HEK293 (cell line): ENCODE results near the gene EPB41L5.
A peak's percentile ranks its signal among the peaks of the same experiment; 100 is the strongest.

Source experiments
- BCL11A ChIP-seq: fragments of 450-650 bp; formaldehyde crosslinking; IDR thresholded peaks from 2 replicates; pipeline ENCODE4 v1.5.1; 2016; ENCODE audit warnings: low read depth, missing biosample characterization, missing genetic modification characterization
- EGR2 ChIP-seq: fragments of 450-650 bp; formaldehyde crosslinking; IDR thresholded peaks from 2 replicates; pipeline ENCODE4 v1.5.1; 2016; ENCODE audit warnings: low read depth, missing biosample characterization, missing genetic modification characterization
- HOXD13 ChIP-seq: sonication (generic); formaldehyde crosslinking; IDR thresholded peaks from 2 replicates; pipeline ENCODE4 v1.8.0; 2022; ENCODE audit warnings: missing genetic modification reagents, borderline replicate concordance
- MZF1 ChIP-seq: fragments of 450-650 bp; formaldehyde crosslinking; IDR thresholded peaks from 2 replicates; pipeline ENCODE4 v1.5.1; 2017; ENCODE audit warnings: missing biosample characterization, missing genetic modification characterization, borderline replicate concordance
- SCRT2 ChIP-seq: fragments of 450-650 bp; formaldehyde crosslinking; IDR thresholded peaks from 2 replicates; pipeline ENCODE4 v1.5.1; 2016; ENCODE audit warnings: missing biosample characterization, missing genetic modification characterization
- WT1 ChIP-seq: fragments of 450-650 bp; formaldehyde crosslinking; IDR thresholded peaks from 2 replicates; pipeline ENCODE4 v1.5.1; 2016; ENCODE audit warnings: missing biosample characterization, missing genetic modification characterization
- YY1 ChIP-seq: fragments of 450-650 bp; formaldehyde crosslinking; IDR thresholded peaks from 2 replicates; pipeline ENCODE4 v1.5.1; 2018; ENCODE audit warnings: missing biosample characterization, missing genetic modification characterization
- ZBTB20 ChIP-seq: fragments of 450-650 bp; formaldehyde crosslinking; IDR thresholded peaks from 2 replicates; pipeline ENCODE4 v1.5.1; 2016; ENCODE audit warnings: missing biosample characterization, missing genetic modification characterization
- ZFP37 ChIP-seq: fragments of 450-650 bp; formaldehyde crosslinking; IDR thresholded peaks from 2 replicates; pipeline ENCODE4 v1.5.1; 2016; ENCODE audit warnings: missing biosample characterization, missing genetic modification characterization
- ZNF114 ChIP-seq: fragments of 450-650 bp; formaldehyde crosslinking; IDR thresholded peaks from 2 replicates; pipeline ENCODE4 v1.5.0; 2017; ENCODE audit warnings: missing biosample characterization, missing genetic modification characterization
- ZNF138 ChIP-seq: fragments of 450-650 bp; formaldehyde crosslinking; IDR thresholded peaks from 2 replicates; pipeline ENCODE4 v1.5.1; 2016; ENCODE audit warnings: missing biosample characterization, missing genetic modification characterization, borderline replicate concordance
- ZNF16 ChIP-seq: fragments of 450-650 bp; formaldehyde crosslinking; IDR thresholded peaks from 2 replicates; pipeline ENCODE4 v1.5.1; 2016; ENCODE audit warnings: low read depth, missing biosample characterization, missing genetic modification characterization
- ZNF175 ChIP-seq: fragments of 450-650 bp; formaldehyde crosslinking; IDR thresholded peaks from 2 replicates; pipeline ENCODE4 v1.5.1; 2016; ENCODE audit warnings: missing biosample characterization, missing genetic modification characterization
- ZNF184 ChIP-seq: fragments of 450-650 bp; IDR thresholded peaks from 2 replicates; pipeline ENCODE4 v1.5.1; 2018; ENCODE audit warnings: missing biosample characterization, mild to moderate bottlenecking, missing genetic modification characterization
- ZNF211 ChIP-seq: fragments of 450-650 bp; formaldehyde crosslinking; IDR thresholded peaks from 2 replicates; pipeline ENCODE4 v1.5.1; 2016; ENCODE audit warnings: low read depth, missing biosample characterization, missing genetic modification characterization
- ZNF239 ChIP-seq: fragments of 450-650 bp; formaldehyde crosslinking; IDR thresholded peaks from 2 replicates; pipeline ENCODE4 v1.5.1; 2016; ENCODE audit warnings: missing biosample characterization, missing genetic modification characterization
- ZNF248 ChIP-seq: fragments of 450-650 bp; formaldehyde crosslinking; IDR thresholded peaks from 2 replicates; pipeline ENCODE4 v1.5.1; 2017; ENCODE audit warnings: missing biosample characterization, missing genetic modification characterization
- ZNF341 ChIP-seq: fragments of 450-650 bp; formaldehyde crosslinking; IDR thresholded peaks from 2 replicates; pipeline ENCODE4; 2016; ENCODE audit warnings: low read depth, missing biosample characterization, missing genetic modification characterization
- ZNF394 ChIP-seq: fragments of 450-650 bp; formaldehyde crosslinking; IDR thresholded peaks from 2 replicates; pipeline ENCODE4 v1.5.1; 2016; ENCODE audit warnings: missing biosample characterization, missing genetic modification characterization, mild to moderate bottlenecking, moderate library complexity, borderline replicate concordance
- ZNF510 ChIP-seq: fragments of 450-650 bp; formaldehyde crosslinking; IDR thresholded peaks from 2 replicates; pipeline ENCODE4 v1.5.1; 2018; ENCODE audit warnings: mild to moderate bottlenecking, missing genetic modification characterization, missing biosample characterization; ENCODE audit not compliant: insufficient replicate concordance
- ZNF530 ChIP-seq: fragments of 450-650 bp; formaldehyde crosslinking; IDR thresholded peaks from 2 replicates; pipeline ENCODE4 v1.5.1; 2016; ENCODE audit warnings: low read depth, missing biosample characterization, missing genetic modification characterization
- ZNF548 ChIP-seq: fragments of 450-650 bp; formaldehyde crosslinking; IDR thresholded peaks from 2 replicates; pipeline ENCODE4 v1.5.1; 2016; ENCODE audit warnings: missing biosample characterization, missing genetic modification characterization
- ZNF549 ChIP-seq: fragments of 450-650 bp; IDR thresholded peaks from 2 replicates; pipeline ENCODE4 v1.5.1; 2018; ENCODE audit warnings: missing biosample characterization, missing genetic modification characterization, mild to moderate bottlenecking, inconsistent platforms, moderate library complexity
- ZNF600 ChIP-seq: fragments of 450-650 bp; formaldehyde crosslinking; IDR thresholded peaks from 2 replicates; pipeline ENCODE4 v1.5.1; 2016; ENCODE audit warnings: missing biosample characterization, missing genetic modification characterization
- ZNF629 ChIP-seq: fragments of 450-650 bp; formaldehyde crosslinking; IDR thresholded peaks from 2 replicates; pipeline ENCODE4 v1.5.1; 2017; ENCODE audit warnings: missing biosample characterization, missing genetic modification characterization
- ZNF660 ChIP-seq: fragments of 450-650 bp; IDR thresholded peaks from 2 replicates; pipeline ENCODE4 v1.5.1; 2018; ENCODE audit warnings: missing biosample characterization, mild to moderate bottlenecking, missing genetic modification characterization
- ZNF747 ChIP-seq: fragments of 450-650 bp; formaldehyde crosslinking; IDR thresholded peaks from 2 replicates; pipeline ENCODE4 v1.5.1; 2016; ENCODE audit warnings: missing biosample characterization, missing genetic modification characterization
- ZNF776 ChIP-seq: fragments of 450-650 bp; formaldehyde crosslinking; IDR thresholded peaks from 2 replicates; pipeline ENCODE4 v1.5.0; 2017; ENCODE audit warnings: missing biosample characterization, missing genetic modification characterization, borderline replicate concordance
- ZNF830 ChIP-seq: fragments of 450-650 bp; IDR thresholded peaks from 2 replicates; pipeline ENCODE4 v1.5.0; 2018; ENCODE audit warnings: missing biosample characterization, missing genetic modification characterization, low read depth, mild to moderate bottlenecking, moderate library complexity
- TF ChIP-seq, protein P1 (sequence below): fragments of 450-650 bp; formaldehyde crosslinking; IDR thresholded peaks from 2 replicates; pipeline ENCODE4 v1.5.1; 2016; ENCODE audit warnings: missing biosample characterization, missing genetic modification characterization, borderline replicate concordance
- TF ChIP-seq, protein P2 (sequence below): fragments of 450-650 bp; formaldehyde crosslinking; IDR thresholded peaks from 2 replicates; pipeline ENCODE4 v1.5.1; 2016; ENCODE audit warnings: missing biosample characterization, missing genetic modification characterization
- TF ChIP-seq, protein P3 (sequence below): fragments of 450-650 bp; formaldehyde crosslinking; IDR thresholded peaks from 2 replicates; pipeline ENCODE4 v1.5.1; 2016; ENCODE audit warnings: missing biosample characterization, missing genetic modification characterization
- TF ChIP-seq, protein P4 (sequence below): fragments of 450-650 bp; formaldehyde crosslinking; IDR thresholded peaks from 2 replicates; pipeline ENCODE4 v1.5.1; 2016; ENCODE audit warnings: missing biosample characterization, missing genetic modification characterization
- TF ChIP-seq, protein P5 (sequence below): fragments of 450-650 bp; formaldehyde crosslinking; IDR thresholded peaks from 2 replicates; pipeline ENCODE4 v1.5.1; 2016; ENCODE audit warnings: missing biosample characterization, missing genetic modification characterization

Gene EPB41L5

DNA sequence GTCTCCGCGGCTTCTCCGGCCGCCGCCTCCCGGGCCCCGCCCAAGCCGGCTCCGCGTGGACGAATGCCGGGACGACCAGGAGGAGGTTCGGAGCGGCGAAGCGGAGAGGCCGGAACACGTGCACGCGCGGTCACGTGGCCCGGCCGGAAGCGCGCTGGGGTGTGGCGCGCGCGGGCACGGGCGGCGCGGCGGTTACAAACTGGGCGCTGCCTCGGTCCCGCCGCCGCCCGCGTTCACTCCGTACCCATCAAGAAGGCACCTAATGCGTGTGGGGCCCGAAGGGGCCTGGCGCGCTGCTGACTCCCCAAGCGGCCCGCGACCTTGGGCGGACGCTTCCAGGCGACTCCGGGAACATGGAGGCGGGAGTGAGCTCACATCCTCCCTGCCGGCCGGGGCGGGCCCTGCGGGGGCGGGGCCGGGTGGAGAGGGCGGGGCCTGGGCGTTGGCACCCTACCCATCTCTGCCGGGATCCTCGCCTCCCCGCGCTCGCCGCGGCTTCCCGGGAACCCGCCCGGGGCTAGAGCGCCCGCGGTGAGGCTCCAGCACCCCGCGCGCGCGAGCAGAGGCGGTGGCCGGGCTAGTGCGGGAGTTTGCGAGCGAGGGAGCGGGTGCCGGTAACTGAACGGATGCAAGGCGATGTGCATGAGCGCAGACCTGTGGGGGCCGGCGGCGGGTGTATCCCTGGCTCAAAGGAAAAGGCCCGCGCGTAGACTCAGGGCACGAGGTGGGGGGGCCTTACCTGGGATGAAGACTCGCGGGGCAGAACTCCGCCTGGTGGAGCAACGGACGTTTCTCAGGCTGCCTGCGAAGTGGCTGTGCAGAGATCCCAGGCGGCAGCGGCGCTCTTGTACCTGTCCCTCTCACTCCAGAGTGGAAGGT, 210.4 kb downstream of the EPB41L5 start, which contains the start of gene TMEM185B (continued):
- TF ChIP-seq ZNF394 (tag by site-specific recombination): 0 out of 2 replicates have a peak, but pooled peaks have one; percentile 26
- TF ChIP-seq ZNF830 (tag by site-specific recombination): no peak
- peak; percentile 38 for TF ChIP-seq EGR2 (tag by site-specific recombination)
- TF ChIP-seq ZNF548 (tag by site-specific recombination): no peak
- no peak for TF ChIP-seq ZNF239 (tag by site-specific recombination)
- TF ChIP-seq YY1 (tag by site-specific recombination): peak; percentile 69; the same call in 1 of the 2 replicates
- TF ChIP-seq, protein P1, sequence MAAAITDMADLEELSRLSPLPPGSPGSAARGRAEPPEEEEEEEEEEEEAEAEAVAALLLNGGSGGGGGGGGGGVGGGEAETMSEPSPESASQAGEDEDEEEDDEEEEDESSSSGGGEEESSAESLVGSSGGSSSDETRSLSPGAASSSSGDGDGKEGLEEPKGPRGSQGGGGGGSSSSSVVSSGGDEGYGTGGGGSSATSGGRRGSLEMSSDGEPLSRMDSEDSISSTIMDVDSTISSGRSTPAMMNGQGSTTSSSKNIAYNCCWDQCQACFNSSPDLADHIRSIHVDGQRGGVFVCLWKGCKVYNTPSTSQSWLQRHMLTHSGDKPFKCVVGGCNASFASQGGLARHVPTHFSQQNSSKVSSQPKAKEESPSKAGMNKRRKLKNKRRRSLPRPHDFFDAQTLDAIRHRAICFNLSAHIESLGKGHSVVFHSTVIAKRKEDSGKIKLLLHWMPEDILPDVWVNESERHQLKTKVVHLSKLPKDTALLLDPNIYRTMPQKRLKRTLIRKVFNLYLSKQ (tag by site-specific recombination): no peak
- no peak for TF ChIP-seq ZFP37 (tag by site-specific recombination)
- no peak for TF ChIP-seq MZF1 (tag by site-specific recombination)
- no peak for TF ChIP-seq ZNF184 (tag by site-specific recombination)
- no peak for TF ChIP-seq ZNF530 (tag by site-specific recombination)
- TF ChIP-seq, protein P2, sequence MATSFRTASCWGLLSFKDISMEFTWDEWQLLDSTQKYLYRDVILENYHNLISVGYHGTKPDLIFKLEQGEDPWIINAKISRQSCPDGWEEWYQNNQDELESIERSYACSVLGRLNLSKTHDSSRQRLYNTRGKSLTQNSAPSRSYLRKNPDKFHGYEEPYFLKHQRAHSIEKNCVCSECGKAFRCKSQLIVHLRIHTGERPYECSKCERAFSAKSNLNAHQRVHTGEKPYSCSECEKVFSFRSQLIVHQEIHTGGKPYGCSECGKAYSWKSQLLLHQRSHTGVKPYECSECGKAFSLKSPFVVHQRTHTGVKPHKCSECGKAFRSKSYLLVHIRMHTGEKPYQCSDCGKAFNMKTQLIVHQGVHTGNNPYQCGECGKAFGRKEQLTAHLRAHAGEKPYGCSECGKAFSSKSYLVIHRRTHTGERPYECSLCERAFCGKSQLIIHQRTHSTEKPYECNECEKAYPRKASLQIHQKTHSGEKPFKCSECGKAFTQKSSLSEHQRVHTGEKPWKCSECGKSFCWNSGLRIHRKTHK (tag by site-specific recombination): no peak
- TF ChIP-seq ZNF629 (tag by site-specific recombination): peak; percentile 35; the same call in 1 of the 2 replicates
- TF ChIP-seq ZNF549: no peak
- no peak for TF ChIP-seq HOXD13 (CRISPR knock-in tag)
- no peak for TF ChIP-seq ZNF600 (tag by site-specific recombination)
- TF ChIP-seq ZNF341 (tag by site-specific recombination): no peak
- TF ChIP-seq ZNF248 (tag by site-specific recombination): no peak
- TF ChIP-seq, protein P3, sequence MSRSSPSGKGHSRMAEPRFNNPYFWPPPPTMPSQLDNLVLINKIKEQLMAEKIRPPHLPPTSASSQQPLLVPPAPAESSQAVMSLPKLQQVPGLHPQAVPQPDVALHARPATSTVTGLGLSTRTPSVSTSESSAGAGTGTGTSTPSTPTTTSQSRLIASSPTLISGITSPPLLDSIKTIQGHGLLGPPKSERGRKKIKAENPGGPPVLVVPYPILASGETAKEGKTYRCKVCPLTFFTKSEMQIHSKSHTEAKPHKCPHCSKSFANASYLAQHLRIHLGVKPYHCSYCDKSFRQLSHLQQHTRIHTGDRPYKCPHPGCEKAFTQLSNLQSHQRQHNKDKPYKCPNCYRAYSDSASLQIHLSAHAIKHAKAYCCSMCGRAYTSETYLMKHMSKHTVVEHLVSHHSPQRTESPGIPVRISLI (tag by site-specific recombination): no peak
- TF ChIP-seq, protein P4, sequence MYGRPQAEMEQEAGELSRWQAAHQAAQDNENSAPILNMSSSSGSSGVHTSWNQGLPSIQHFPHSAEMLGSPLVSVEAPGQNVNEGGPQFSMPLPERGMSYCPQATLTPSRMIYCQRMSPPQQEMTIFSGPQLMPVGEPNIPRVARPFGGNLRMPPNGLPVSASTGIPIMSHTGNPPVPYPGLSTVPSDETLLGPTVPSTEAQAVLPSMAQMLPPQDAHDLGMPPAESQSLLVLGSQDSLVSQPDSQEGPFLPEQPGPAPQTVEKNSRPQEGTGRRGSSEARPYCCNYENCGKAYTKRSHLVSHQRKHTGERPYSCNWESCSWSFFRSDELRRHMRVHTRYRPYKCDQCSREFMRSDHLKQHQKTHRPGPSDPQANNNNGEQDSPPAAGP (tag by site-specific recombination): 0 out of 2 replicates have a peak, but pooled peaks have one; percentile 30
- no peak for TF ChIP-seq ZNF776 (tag by site-specific recombination)
- no peak for TF ChIP-seq ZNF138
- no peak for TF ChIP-seq ZNF211 (tag by site-specific recombination)
- no peak for TF ChIP-seq ZNF16 (tag by site-specific recombination)
- TF ChIP-seq, protein P5, sequence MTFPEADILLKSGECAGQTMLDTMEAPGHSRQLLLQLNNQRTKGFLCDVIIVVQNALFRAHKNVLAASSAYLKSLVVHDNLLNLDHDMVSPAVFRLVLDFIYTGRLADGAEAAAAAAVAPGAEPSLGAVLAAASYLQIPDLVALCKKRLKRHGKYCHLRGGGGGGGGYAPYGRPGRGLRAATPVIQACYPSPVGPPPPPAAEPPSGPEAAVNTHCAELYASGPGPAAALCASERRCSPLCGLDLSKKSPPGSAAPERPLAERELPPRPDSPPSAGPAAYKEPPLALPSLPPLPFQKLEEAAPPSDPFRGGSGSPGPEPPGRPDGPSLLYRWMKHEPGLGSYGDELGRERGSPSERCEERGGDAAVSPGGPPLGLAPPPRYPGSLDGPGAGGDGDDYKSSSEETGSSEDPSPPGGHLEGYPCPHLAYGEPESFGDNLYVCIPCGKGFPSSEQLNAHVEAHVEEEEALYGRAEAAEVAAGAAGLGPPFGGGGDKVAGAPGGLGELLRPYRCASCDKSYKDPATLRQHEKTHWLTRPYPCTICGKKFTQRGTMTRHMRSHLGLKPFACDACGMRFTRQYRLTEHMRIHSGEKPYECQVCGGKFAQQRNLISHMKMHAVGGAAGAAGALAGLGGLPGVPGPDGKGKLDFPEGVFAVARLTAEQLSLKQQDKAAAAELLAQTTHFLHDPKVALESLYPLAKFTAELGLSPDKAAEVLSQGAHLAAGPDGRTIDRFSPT (tag by site-specific recombination): peak; percentile 85
- TF ChIP-seq ZBTB20: peak; percentile 49; the same call in 1 of the 2 replicates
- no peak for TF ChIP-seq ZNF747 (tag by site-specific recombination)
- TF ChIP-seq ZNF114 (tag by site-specific recombination): no peak
- no peak for TF ChIP-seq ZNF175
- TF ChIP-seq ZNF660 (tag by site-specific recombination): no peak
- no peak for TF ChIP-seq WT1 (tag by site-specific recombination)
- no peak for TF ChIP-seq ZNF510 (tag by site-specific recombination)
- no peak for TF ChIP-seq SCRT2
- TF ChIP-seq BCL11A (tag by site-specific recombination): no peak
